OCI-LY1 (cell line): ENCODE results near the gene ZDHHC14.

Source experiments
- CTCF ChIP-seq: fragments of 200-600 bp; sonication (generic), shearing (Covaris generic); IDR thresholded peaks from 2 replicates; pipeline ENCODE4 v1.5.1; 2017; ENCODE audit warnings: mild to moderate bottlenecking, antibody characterized with exemption, low read length, moderate library complexity, mixed read lengths
- EZH2 ChIP-seq: fragments of 200-600 bp; sonication (generic), shearing (Covaris generic); IDR thresholded peaks from 2 replicates; pipeline ENCODE4 v1.8.0; 2017; ENCODE audit warnings: borderline replicate concordance, mixed run types, mild to moderate bottlenecking, antibody characterized with exemption, low read length, moderate library complexity, mixed read lengths

GRCh38 chr6:157433678-157434081, 52.7 kb downstream of the ZDHHC14 start:
- no peak for TF ChIP-seq CTCF
- TF ChIP-seq EZH2: no peak
